GM12891 (cell line): ENCODE measurements around the gene SMS.
A peak's percentile ranks its signal among the peaks of the same experiment; 100 is the strongest.

Source experiments
- DNase-seq: peaks from one replicate; pipeline ENCODE4 v3.0.0; 2011; ENCODE audit warnings: low spot score; ENCODE audit not compliant: insufficient read length
- FAIRE-seq: peaks from 2 replicates; lab custom pipeline; 2011; peaks lifted over from hg19 to GRCh38; lab: Jason Lieb, UNC
- PAX5 ChIP-seq: IDR thresholded peaks from 2 replicates; pipeline ENCODE4 v1.6.1; 2011; ENCODE audit warnings: low read length, moderate library complexity, mild to moderate bottlenecking; ENCODE audit not compliant: insufficient read depth, severe bottlenecking
- POLR2A ChIP-seq: IDR thresholded peaks from 2 replicates; pipeline ENCODE4 v1.6.1; 2011; ENCODE audit warnings: low read depth, low read length, control low read depth
- POLR2AphosphoS5 ChIP-seq: IDR thresholded peaks from 2 replicates; pipeline ENCODE4 v1.6.1; 2011; ENCODE audit warnings: low read depth, low read length, control low read depth
- POU2F2 ChIP-seq: IDR thresholded peaks from 2 replicates; pipeline ENCODE4 v1.6.1; 2011; ENCODE audit warnings: low read depth, mild to moderate bottlenecking, control low read depth, low read length, moderate library complexity
- SPI1 ChIP-seq: IDR thresholded peaks from 2 replicates; pipeline ENCODE4 v1.6.1; 2011; ENCODE audit warnings: low read depth, low read length, control low read depth
- TAF1 ChIP-seq: IDR thresholded peaks from 2 replicates; pipeline ENCODE4 v1.6.1; 2011; ENCODE audit warnings: low read depth, low read length, control low read depth

Gene SMS

DNA sequence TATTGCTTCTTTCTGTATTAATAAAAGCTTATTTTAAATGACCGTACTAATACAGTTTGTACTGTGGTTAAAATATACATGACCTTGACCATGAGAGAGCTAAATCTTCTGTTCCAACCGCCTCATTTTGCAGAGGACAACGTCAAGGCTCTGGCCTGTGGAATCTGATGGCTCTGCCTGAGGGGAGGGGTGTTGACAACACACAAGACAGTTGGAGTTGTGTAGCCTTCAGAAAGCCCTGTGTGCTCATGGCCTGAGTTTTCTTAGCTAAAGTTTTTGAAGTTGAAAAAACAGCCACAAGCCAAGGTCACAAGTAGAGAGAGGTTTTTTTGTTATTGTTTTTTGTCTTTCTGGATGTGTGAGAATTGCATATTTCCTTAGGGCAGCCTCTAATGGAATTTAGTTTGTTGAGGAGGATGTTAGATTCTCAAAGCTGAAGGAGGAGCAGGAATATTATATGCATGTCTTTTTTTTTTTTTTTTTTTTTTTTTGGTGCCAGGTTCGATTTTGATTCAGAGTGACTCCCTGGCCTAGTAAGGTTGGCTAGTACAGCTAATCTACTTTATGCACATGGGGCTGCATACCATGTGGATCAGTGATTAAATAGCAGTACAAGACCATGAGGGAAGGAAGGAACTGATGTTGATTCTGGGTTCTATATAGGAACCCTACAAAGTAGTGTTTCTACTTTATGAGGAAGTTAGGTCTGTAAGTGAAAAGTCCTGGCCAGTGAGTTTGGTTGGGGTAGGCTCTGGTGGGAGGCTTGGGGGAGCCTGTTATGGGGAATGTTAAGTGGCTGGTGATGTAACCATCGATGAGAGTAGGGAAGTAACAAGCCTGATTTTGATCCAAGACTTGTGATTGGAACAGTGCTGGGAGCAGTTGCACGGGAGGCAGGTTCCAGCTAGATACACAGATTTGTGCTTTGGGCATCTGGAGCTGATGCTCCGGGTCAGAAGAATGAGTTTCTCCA, 20.3 kb downstream of the SMS start:
- DNase-seq: no peak
- no peak for TF ChIP-seq PAX5
- FAIRE-seq: no peak

DNA sequence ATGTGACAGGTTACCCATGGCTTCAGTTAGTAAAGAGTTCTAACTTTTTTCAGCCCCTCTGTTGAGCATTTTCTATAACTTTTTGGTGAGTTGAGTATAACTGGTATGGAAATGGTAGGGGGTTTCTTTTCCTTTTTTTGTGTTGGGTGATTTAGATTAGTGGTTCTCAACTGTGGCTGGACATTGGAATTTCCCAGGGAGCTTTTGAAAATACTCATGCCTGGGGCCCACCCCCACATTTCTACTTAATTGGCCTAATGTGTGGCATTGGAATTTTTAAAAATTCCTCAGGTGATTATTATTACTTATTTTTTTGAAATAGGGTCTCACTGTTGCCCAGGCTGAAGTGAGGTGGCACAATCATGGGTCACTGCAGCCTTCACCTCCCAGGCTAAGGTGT, 21.9 kb downstream of the SMS start:
- TF ChIP-seq PAX5 (no peak), POLR2AphosphoS5 (no peak), TAF1 (no peak), SPI1 (no peak), POLR2A (no peak), POU2F2 (no peak)
- DNase-seq (no peak), FAIRE-seq (no peak)

DNA sequence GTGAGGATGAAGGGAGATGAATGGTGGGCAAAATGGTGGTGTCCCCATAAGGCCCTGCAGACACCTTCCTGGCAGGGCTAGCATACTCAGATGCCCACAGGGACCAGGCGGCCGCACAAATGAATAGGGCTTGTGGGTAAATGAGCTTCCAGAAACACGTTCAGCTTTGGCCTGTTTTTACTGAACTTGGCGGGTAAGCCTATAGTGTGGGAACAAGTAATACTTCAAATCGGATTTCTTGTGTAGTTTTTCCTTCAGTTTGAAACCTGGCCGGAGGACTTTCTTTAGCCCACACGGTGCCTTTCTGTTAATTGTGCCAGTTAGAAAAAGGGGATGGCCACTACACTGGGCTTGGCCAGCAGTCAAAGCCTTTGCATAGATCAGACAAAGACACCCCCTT, 22.8 kb downstream of the SMS start:
- FAIRE-seq (no peak), DNase-seq (no peak)
- TF ChIP-seq POLR2AphosphoS5 (no peak), PAX5 (no peak), POU2F2 (no peak), SPI1 (no peak), TAF1 (no peak), POLR2A (no peak)

DNA sequence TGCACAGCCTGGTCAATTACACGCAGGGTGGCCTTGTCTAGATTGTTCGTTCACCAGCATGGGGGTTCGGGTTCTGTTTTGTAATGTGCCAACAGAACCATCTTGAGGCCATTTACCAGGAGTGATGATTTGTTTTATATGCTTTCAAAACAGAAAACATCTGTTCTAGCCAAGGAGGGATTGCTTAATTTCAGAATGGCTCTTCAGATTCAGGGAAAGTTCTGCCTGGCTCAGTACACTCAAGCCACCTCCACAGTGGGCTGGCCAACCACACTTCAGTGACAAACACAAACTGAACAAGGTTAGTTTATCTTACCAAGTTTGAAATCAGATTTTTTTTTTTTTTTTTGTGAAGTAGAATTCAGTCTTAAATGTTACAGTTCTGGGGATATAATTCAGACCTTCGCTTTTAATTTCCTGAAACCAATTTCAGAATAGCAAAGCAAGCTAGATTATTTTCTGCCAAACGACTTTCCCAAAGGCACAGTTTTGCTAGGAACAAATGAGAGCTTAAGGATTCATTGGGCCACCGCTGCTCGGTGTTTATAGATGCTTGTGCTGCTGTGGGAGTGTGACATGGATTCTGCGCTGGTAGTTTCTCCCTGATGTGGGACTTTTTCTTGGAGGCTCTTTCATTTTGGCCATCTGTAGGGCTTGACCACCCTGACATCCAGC, 23.4 kb downstream of the SMS start:
- no peak for FAIRE-seq
- DNase-seq: no peak
- TF ChIP-seq POLR2AphosphoS5: no peak
- TF ChIP-seq POU2F2: no peak
- no peak for TF ChIP-seq SPI1
- TF ChIP-seq POLR2A: no peak
- no peak for TF ChIP-seq TAF1

DNA sequence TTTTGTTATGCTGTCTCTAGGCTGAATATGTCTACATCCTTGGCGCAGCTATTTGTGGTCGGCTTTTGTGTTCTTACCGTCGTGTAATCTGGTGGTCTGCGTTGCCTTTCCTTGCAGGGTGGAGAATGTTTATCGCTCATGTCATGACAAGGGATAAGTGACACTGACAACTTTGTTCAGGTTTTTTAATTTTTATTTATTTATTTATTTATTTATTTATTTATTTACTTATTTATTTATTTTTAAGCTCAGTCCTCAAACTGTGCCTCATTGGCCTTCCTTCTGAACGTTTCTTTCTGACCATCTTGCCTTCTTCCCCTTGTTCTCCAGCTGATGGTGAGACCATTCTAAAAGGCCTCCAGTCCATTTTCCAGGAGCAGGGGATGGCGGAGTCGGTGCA, 26.4 kb downstream of the SMS start:
- TF ChIP-seq SPI1: no peak
- no peak for TF ChIP-seq TAF1
- TF ChIP-seq POU2F2: no peak
- no peak for TF ChIP-seq POLR2A
- TF ChIP-seq POLR2AphosphoS5: no peak
- TF ChIP-seq PAX5: no peak
- FAIRE-seq (no peak), DNase-seq (no peak)

DNA sequence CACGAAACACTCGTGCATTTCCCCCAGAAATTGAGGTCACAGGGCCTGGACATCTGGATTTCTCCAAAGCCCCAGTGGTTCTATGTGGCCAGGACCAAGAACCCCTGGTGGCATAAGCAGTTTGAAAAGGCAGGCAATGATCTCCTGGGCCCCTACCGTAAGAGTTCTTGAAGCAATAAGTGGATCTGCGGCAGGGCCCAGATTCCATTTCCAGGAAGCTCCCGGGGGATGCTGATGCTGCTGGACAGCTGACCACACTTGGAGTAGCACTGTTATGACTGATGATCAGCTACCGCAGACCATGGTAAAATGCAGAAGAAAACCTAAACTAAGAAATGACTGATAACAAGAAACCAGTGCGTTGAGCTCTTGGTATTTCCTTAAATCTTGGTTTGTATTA, 27.8 kb downstream of the SMS start:
- TF ChIP-seq TAF1: no peak
- no peak for TF ChIP-seq PAX5
- no peak for TF ChIP-seq POLR2AphosphoS5
- TF ChIP-seq POU2F2: no peak
- TF ChIP-seq POLR2A: no peak
- no peak for TF ChIP-seq SPI1
- FAIRE-seq (no peak), DNase-seq (no peak)

DNA sequence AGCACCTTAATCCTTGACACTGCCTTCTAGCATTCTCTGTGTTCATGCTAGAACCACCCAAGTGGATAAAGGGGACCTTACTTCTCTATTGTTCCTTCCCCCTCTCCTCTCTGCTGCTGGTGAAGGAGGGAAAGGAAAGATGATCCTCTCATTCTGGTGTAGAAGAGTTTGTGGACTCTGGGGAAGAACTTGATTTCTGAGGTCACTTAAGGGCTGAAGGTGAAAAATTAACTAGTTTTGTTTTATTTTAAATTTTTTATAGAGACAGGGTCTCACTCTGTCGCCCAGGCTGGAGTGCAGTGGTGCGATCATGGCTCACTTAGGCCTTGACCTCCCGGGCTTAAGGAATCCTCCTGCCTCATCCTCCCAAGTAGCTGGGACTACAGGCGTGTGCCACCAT, 29.8 kb downstream of the SMS start:
- no peak for TF ChIP-seq SPI1
- no peak for TF ChIP-seq POLR2A
- no peak for TF ChIP-seq PAX5
- TF ChIP-seq TAF1: no peak
- TF ChIP-seq POLR2AphosphoS5: no peak
- no peak for TF ChIP-seq POU2F2
- DNase-seq: no peak
- FAIRE-seq: no peak

DNA sequence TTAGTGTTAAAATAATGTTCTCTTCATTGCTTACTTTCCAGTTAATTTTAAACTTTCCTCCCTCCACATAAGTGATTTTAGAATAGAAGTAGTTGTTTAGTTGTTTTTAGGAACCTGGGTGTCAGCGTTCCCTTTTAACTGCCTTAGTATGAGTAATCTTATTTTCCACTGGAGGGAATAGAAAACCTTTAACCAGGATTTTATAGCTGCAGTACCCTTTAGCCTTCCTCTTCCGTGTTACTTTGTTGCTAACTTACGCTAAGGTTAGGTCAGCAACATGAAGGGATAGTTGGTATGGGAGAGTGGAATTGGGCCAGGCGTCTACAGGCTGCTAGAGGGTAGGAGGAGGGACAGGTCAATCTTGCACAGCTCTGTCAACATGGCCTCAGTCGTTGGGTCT, 31.5 kb downstream of the SMS start:
- DNase-seq (no peak), FAIRE-seq (no peak)
- TF ChIP-seq POU2F2 (no peak), TAF1 (no peak), PAX5 (no peak), SPI1 (no peak), POLR2A (no peak), POLR2AphosphoS5 (no peak)

DNA sequence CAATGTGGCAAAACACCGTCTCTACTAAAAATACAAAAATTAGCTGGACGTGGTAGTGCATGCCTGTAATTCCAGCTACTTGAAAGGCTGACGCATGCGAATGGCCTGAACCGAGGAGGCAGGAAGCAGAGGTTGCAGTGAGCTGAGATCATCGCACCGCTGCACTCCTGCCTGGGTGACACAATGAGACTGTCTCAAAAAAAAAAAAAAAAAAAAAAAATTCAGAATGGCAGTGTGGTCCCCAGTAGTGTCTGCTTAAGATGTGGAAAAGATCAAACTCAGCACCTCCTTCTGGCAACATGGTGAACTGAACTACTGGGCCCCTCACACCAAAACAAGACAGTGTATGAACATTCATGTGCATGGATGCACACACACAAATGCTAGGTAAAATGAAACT, 32.2 kb downstream of the SMS start:
- FAIRE-seq (peak; percentile 23), DNase-seq (no peak)
- TF ChIP-seq POLR2AphosphoS5: no peak

DNA sequence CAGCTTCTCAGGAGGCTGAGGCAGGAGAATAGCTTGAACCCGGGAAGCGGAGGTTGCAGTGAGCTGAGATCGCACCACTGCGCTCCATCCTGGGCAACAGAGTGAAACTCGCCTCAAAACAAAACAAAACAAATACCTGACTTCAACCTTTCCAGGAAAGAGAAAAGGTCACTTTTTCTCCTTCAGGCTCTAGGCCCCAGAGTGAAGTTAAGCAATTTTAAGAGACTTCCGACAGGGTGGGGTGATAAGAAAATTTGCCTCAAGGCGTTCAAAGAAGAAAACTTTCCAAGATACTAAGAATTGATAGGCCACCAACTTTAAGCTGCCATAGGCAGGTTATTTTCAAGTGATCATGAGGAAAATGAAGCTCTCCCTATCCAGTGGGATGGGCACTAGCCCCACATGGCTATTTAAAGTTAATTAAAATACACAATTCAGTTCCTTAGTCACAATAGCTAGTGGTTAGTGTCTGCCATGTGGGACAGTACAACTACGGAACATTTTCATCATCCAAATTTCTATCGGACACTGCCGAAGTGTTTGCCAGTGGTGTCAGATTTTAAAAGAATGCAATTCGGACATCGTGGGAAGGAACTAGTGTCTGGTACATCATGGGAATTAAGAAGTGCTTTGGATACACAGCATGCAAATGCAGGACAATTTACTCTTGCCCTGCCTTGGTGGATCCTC, 33.0 kb downstream of the SMS start:
- DNase-seq: no peak
- no peak for FAIRE-seq
- TF ChIP-seq PAX5: no peak
- TF ChIP-seq POLR2AphosphoS5: no peak
- TF ChIP-seq SPI1: no peak
- TF ChIP-seq POU2F2: no peak
- no peak for TF ChIP-seq POLR2A
- no peak for TF ChIP-seq TAF1
